Esophagus mucosa (tissue), 1 donor: Measurements from ENCODE around the gene PDZK1IP1. TPM values are rescaled to one million over a fixed set of nuclear protein-coding genes. Genes with fewer than 3 reads are reported as not detected.
"Not testable (repeated sequence)": the region's sequence is repeated elsewhere in the genome, so short reads cannot be mapped to it uniquely, and the experiment has no call there.

ENCODE experiments used
- ATAC-seq: fragments of 200-7000 bp; cut with Tn5 transposase; one replicate; pipeline ENCODE4 v1.9.1; 2020
- total RNA-seq: library from RNA; stranded (reverse); gene quantifications from one replicate; pipeline ENCODE4 v1.2.4, GENCODE V29; 2023
- donor health status: DM: yes; HTN: yes; CAD: no.

Gene PDZK1IP1
- total RNA-seq, 1 donor from 2014 or later = 273 TPM

GRCh38 chr1:47195981-47196380 lies 6.1 kb upstream of the PDZK1IP1 start:
- ATAC-seq = not testable (repeated sequence)

GRCh38 chr1:47194311-47194710 lies 4.5 kb upstream of the PDZK1IP1 start:
- no peak for ATAC-seq

- ATAC-seq = not testable (repeated sequence)
These were observed 3.7 kb upstream of the PDZK1IP1 start for GRCh38 chr1:47193496-47193895.

GRCh38 chr1:47192458-47193384 lies 2.9 kb upstream of the PDZK1IP1 start:
- no peak for ATAC-seq

GRCh38 chr1:47191940-47192457 lies 2.2 kb upstream of the PDZK1IP1 start:
- peak; percentile 27 for ATAC-seq

- no peak for ATAC-seq
These were observed 1.0 kb upstream of the PDZK1IP1 start for GRCh38 chr1:47190857-47191256.

GRCh38 chr1:47190509-47190855 lies 646 bp upstream of the PDZK1IP1 start:
- ATAC-seq = no peak

GRCh38 chr1:47188791-47189785 lies 748 bp downstream of the PDZK1IP1 start:
- peak; percentile 0 for ATAC-seq

- ATAC-seq = no peak
These were observed 1.9 kb downstream of the PDZK1IP1 start for GRCh38 chr1:47187926-47188250.

GRCh38 chr1:47187231-47187925 lies 2.5 kb downstream of the PDZK1IP1 start:
- ATAC-seq = peak; percentile 5

- no peak for ATAC-seq
These were observed 3.3 kb downstream of the PDZK1IP1 start for GRCh38 chr1:47186267-47187185.

GRCh38 chr1:47184822-47185677 lies 4.8 kb downstream of the PDZK1IP1 start:
- ATAC-seq = no peak

- ATAC-seq = no peak
These were observed 5.6 kb downstream of the PDZK1IP1 start for GRCh38 chr1:47184090-47184821.

- no peak for ATAC-seq
These were observed 6.3 kb downstream of the PDZK1IP1 start for GRCh38 chr1:47183308-47184089.

GRCh38 chr1:47182676-47183235 lies 7.1 kb downstream of the PDZK1IP1 start:
- ATAC-seq = no peak

- peak; percentile 53 for ATAC-seq
These were observed 7.7 kb downstream of the PDZK1IP1 start for GRCh38 chr1:47181955-47182675.

- ATAC-seq = no peak
These were observed 8.5 kb downstream of the PDZK1IP1 start for GRCh38 chr1:47181095-47181954.
